Kidney (tissue), 14 donors: ENCODE results near the gene ITPRIPL2. TPM values are rescaled to one million over a fixed set of nuclear protein-coding genes. Genes with fewer than 3 reads are reported as not detected.

ENCODE experiments used
- DNase-seq, 5 donors: peaks; one replicate each; pipeline ENCODE4 v3.0.0-alpha.2; 2013 to 2020
- FAIRE-seq: peaks from 2 replicates; lab custom pipeline; 2012; peaks lifted over from hg19 to GRCh38; lab: Jason Lieb, UNC
- H3K27ac ChIP-seq, 2 donors: one replicate each; pipeline ENCODE4 v1.7.0; 2013; ENCODE audit warnings: low read depth in 2 of 2, low read length in 2 of 2, inconsistent platforms in 1 of 2
- H3K27me3 ChIP-seq: one replicate; pipeline ENCODE4 v1.7.1; 2013; ENCODE audit warnings: low read length, inconsistent platforms; ENCODE audit not compliant: control insufficient read depth, insufficient read depth
- H3K36me3 ChIP-seq, 3 donors: one replicate each; pipeline versions ENCODE4 v1.7.0 to v1.7.1; 2013; ENCODE audit warnings: low read length in 3 of 3, control low read depth in 1 of 3, inconsistent platforms in 1 of 3; ENCODE audit not compliant: insufficient read depth in 3 of 3, control insufficient read depth in 2 of 3
- H3K4me1 ChIP-seq, 3 donors: one replicate each; pipeline versions ENCODE4 v1.7.0 to v1.7.1; 2013; ENCODE audit warnings: low read length in 3 of 3, inconsistent platforms in 1 of 3, low read depth in 1 of 3; ENCODE audit not compliant: control insufficient read depth in 2 of 3, insufficient read depth in 2 of 3
- H3K4me3 ChIP-seq, 3 donors: one replicate each; pipeline versions ENCODE4 v1.7.0 to v1.8.1; 2013; ENCODE audit warnings: low read length in 3 of 3, control low read depth in 1 of 3, inconsistent platforms in 1 of 3
- H3K9ac ChIP-seq, 3 donors: one replicate each; pipeline versions ENCODE4 v1.7.0 to v1.7.1; 2013; ENCODE audit warnings: low read length in 3 of 3, control low read depth in 1 of 3, inconsistent platforms in 1 of 3
- H3K9me3 ChIP-seq, 3 donors: one replicate each; pipeline versions ENCODE4 v1.7.0 to v1.7.1; 2013; ENCODE audit warnings: low read length in 3 of 3, control low read depth in 1 of 3, inconsistent platforms in 1 of 3; ENCODE audit not compliant: control insufficient read depth in 2 of 3, insufficient read depth in 1 of 3
- intact Hi-C: fragments of 100-400 bp; cut with DNase I; formaldehyde crosslinking; loops from one replicate; pipeline ENCODE4 v1.11.1; 2022
- polyA plus RNA-seq: library from polyadenylated mRNA; stranded (reverse); fragments of 350-450 nt; fragmentation: Illumina TruSeq; extraction: RNeasy Lipid Tissue Mini Kit (QIAGEN cat#74804); gene quantifications from one replicate; pipeline ENCODE4 v1.2.3, GENCODE V29; 2014; ENCODE audit warnings: low read depth, low replicate concordance; ENCODE audit not compliant: insufficient read depth
- total RNA-seq: library from RNA; stranded (reverse); fragmentation: NEBNext Ultra II Directional; extraction: Animal tissue kit (Norgen Biotek cat#: 25700); gene quantifications from one replicate; pipeline ENCODE4 v1.2.1, GENCODE V29; 2021
- TF ChIP-seq, protein P1 (sequence below): IDR thresholded peaks from 3 replicates; pipeline ENCODE4 v1.5.1; 2012; ENCODE audit warnings: mild to moderate bottlenecking, moderate library complexity, borderline replicate concordance; ENCODE audit not compliant: insufficient read depth; ENCODE audit errors: extremely low read depth
- donor health status: control.
- donor health status: control.
- donor health status: control.
- donor health status: control.
- donor health status: control.
- donor health status: DM: yes; HTN: yes; CAD: no.
- donor health status: Normal renal cell carcinoma (clear cell type).

ITPRIPL2 gene
- total and polyA plus RNA-seq, 2 donors from 2014 or later, result 6.7 to 48.1 TPM

GRCh38 chr16:19098173-19098572 lies 15.6 kb upstream of the ITPRIPL2 start:
- Histone ChIP-seq H3K9ac (no peak overlapping the region), H3K9me3 (peaks cover 0 to 6% (median 0%) of the 10 kb centered on the region in 3 donors), H3K36me3 (no peaks in the 10 kb centered on the region), H3K4me1 (no peaks in the 10 kb centered on the region), H3K4me3 (no peak overlapping the region), H3K27me3 (no peaks in the 10 kb centered on the region), H3K27ac (no peak overlapping the region)
- TF ChIP-seq, protein P1, sequence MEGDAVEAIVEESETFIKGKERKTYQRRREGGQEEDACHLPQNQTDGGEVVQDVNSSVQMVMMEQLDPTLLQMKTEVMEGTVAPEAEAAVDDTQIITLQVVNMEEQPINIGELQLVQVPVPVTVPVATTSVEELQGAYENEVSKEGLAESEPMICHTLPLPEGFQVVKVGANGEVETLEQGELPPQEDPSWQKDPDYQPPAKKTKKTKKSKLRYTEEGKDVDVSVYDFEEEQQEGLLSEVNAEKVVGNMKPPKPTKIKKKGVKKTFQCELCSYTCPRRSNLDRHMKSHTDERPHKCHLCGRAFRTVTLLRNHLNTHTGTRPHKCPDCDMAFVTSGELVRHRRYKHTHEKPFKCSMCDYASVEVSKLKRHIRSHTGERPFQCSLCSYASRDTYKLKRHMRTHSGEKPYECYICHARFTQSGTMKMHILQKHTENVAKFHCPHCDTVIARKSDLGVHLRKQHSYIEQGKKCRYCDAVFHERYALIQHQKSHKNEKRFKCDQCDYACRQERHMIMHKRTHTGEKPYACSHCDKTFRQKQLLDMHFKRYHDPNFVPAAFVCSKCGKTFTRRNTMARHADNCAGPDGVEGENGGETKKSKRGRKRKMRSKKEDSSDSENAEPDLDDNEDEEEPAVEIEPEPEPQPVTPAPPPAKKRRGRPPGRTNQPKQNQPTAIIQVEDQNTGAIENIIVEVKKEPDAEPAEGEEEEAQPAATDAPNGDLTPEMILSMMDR, result no peak
- no peak for DNase-seq
- intact Hi-C loops, result loop anchor here (5.0 kb wide), 1 partner anchor 274 kb away; no protein-coding TSS in a partner anchor
- FAIRE-seq, result no peak

- no peaks in the 10 kb centered on the region for H3K27me3 ChIP-seq
- DNase-seq (peak in 4 of 5 donors; percentile 63 to 88 (median 70)), FAIRE-seq (no peak)
- TF ChIP-seq, protein P1, result no peak
- no peaks in the 10 kb centered on the region for H3K36me3 ChIP-seq
- peaks cover 0 to 6% (median 0%) of the 10 kb centered on the region in 3 donors for H3K9me3 ChIP-seq
- H3K4me1 ChIP-seq, result peaks cover 0 to 11% (median 4%) of the 10 kb centered on the region in 3 donors
- no peak overlapping the region for H3K27ac ChIP-seq
- no peak overlapping the region for H3K9ac ChIP-seq
- intact Hi-C loops, result no loop called here
- H3K4me3 ChIP-seq, result no peak overlapping the region
Observed at GRCh38 chr16:19102187-19102872, 11.4 kb upstream of the ITPRIPL2 start.

GRCh38 chr16:19104607-19105006 lies 9.2 kb upstream of the ITPRIPL2 start:
- Histone ChIP-seq H3K27me3 (no peaks in the 10 kb centered on the region), H3K36me3 (no peaks in the 10 kb centered on the region), H3K4me1 (peaks cover 0 to 11% (median 4%) of the 10 kb centered on the region in 3 donors), H3K9me3 (peaks cover 0 to 3% (median 0%) of the 10 kb centered on the region in 3 donors), H3K27ac (no peak overlapping the region), H3K9ac (no peak overlapping the region), H3K4me3 (no peak overlapping the region)
- FAIRE-seq (no peak), DNase-seq (no peak)
- TF ChIP-seq, protein P1, result no peak
- intact Hi-C loops, result no loop called here
